HUES6 (cell line): Measurements from ENCODE around the gene PCNX4.

Experiments
- H3K27ac ChIP-seq: 2 replicates; pipeline ENCODE4 v1.7.0; 2013; ENCODE audit warnings: low read depth, mild to moderate bottlenecking, low read length, inconsistent platforms
- H3K27me3 ChIP-seq: 2 replicates; pipeline ENCODE4 v1.6.1; 2013; ENCODE audit warnings: low read length; ENCODE audit not compliant: control insufficient read depth, insufficient read depth
- H3K36me3 ChIP-seq: 2 replicates; pipeline ENCODE4 v1.6.1; 2013; ENCODE audit warnings: low read length; ENCODE audit not compliant: control insufficient read depth, insufficient read depth
- H3K4me1 ChIP-seq: 2 replicates; pipeline ENCODE4 v1.6.1; 2013; ENCODE audit warnings: low read length; ENCODE audit not compliant: control insufficient read depth, insufficient read depth
- H3K4me3 ChIP-seq: 2 replicates; pipeline ENCODE4 v1.5.1; 2013; ENCODE audit warnings: low read depth, low read length
- H3K9ac ChIP-seq: one replicate; pipeline ENCODE4 v1.6.1; 2013; ENCODE audit warnings: mild to moderate bottlenecking, low read length
- H3K9me3 ChIP-seq: 2 replicates; pipeline ENCODE4 v1.6.1; 2013; ENCODE audit warnings: low read depth, low read length; ENCODE audit not compliant: control insufficient read depth, insufficient read depth

The PCNX4 gene

GRCh38 chr14:60188696-60189095 lies 97.0 kb downstream of the PCNX4 start:
- no peaks in the 10 kb centered on the region for H3K27me3 ChIP-seq
- H3K4me3 ChIP-seq = no peak overlapping the region
- H3K4me1 ChIP-seq = peaks cover 11% of the 10 kb centered on the region
- H3K27ac ChIP-seq = no peak overlapping the region
- H3K9ac ChIP-seq = no peak overlapping the region
- H3K36me3 ChIP-seq = no peaks in the 10 kb centered on the region
- no peaks in the 10 kb centered on the region for H3K9me3 ChIP-seq

- no peak overlapping the region for H3K4me3 ChIP-seq
- no peak overlapping the region for H3K27ac ChIP-seq
- H3K27me3 ChIP-seq = no peaks in the 10 kb centered on the region
- no peaks in the 10 kb centered on the region for H3K9me3 ChIP-seq
- no peaks in the 10 kb centered on the region for H3K36me3 ChIP-seq
- H3K9ac ChIP-seq = no peak overlapping the region
- H3K4me1 ChIP-seq = peaks cover 5% of the 10 kb centered on the region
These were observed 98.5 kb downstream of the PCNX4 start for GRCh38 chr14:60189923-60190840.

- Histone ChIP-seq H3K4me3 (no peak overlapping the region), H3K36me3 (no peaks in the 10 kb centered on the region), H3K9ac (no peak overlapping the region), H3K27ac (no peak overlapping the region), H3K4me1 (peaks cover 10% of the 10 kb centered on the region; the same call in 1 of the 2 replicates), H3K27me3 (no peaks in the 10 kb centered on the region), H3K9me3 (0 out of 2 replicates have a peak, but pooled peaks cover 5% of the 10 kb centered on the region)
These were observed 103.6 kb downstream of the PCNX4 start for GRCh38 chr14:60195179-60195810.

- Histone ChIP-seq H3K9ac (no peak overlapping the region), H3K9me3 (peaks cover 7% of the 10 kb centered on the region; the same call in 1 of the 2 replicates), H3K4me3 (no peak overlapping the region), H3K4me1 (peaks cover 10% of the 10 kb centered on the region; the same call in 1 of the 2 replicates), H3K36me3 (no peaks in the 10 kb centered on the region), H3K27me3 (no peaks in the 10 kb centered on the region), H3K27ac (no peak overlapping the region)
These were observed 104.6 kb downstream of the PCNX4 start for GRCh38 chr14:60196291-60196690.

- H3K36me3 ChIP-seq = no peaks in the 10 kb centered on the region
- H3K9me3 ChIP-seq = peaks cover 7% of the 10 kb centered on the region; the same call in 1 of the 2 replicates
- no peaks in the 10 kb centered on the region for H3K27me3 ChIP-seq
- H3K4me1 ChIP-seq = peaks cover 10% of the 10 kb centered on the region; the same call in 1 of the 2 replicates
- no peak overlapping the region for H3K27ac ChIP-seq
- H3K4me3 ChIP-seq = no peak overlapping the region
- no peak overlapping the region for H3K9ac ChIP-seq
These were observed 106.0 kb downstream of the PCNX4 start for GRCh38 chr14:60197629-60198303.

- Histone ChIP-seq H3K4me3 (no peak overlapping the region), H3K36me3 (no peaks in the 10 kb centered on the region), H3K4me1 (peaks cover 17% of the 10 kb centered on the region), H3K27ac (no peak overlapping the region), H3K27me3 (no peaks in the 10 kb centered on the region), H3K9ac (no peak overlapping the region), H3K9me3 (peaks cover 7% of the 10 kb centered on the region; the same call in 1 of the 2 replicates)
These were observed 107.6 kb downstream of the PCNX4 start for GRCh38 chr14:60199321-60199720.

- Histone ChIP-seq H3K4me3 (no peak overlapping the region), H3K27me3 (no peaks in the 10 kb centered on the region), H3K36me3 (no peaks in the 10 kb centered on the region), H3K4me1 (peaks cover 17% of the 10 kb centered on the region), H3K9ac (no peak overlapping the region), H3K27ac (no peak overlapping the region), H3K9me3 (peaks cover 7% of the 10 kb centered on the region; the same call in 1 of the 2 replicates)
These were observed 112.5 kb downstream of the PCNX4 start for GRCh38 chr14:60204104-60204842.

GRCh38 chr14:60204843-60205774 lies 113.4 kb downstream of the PCNX4 start:
- Histone ChIP-seq H3K27me3 (no peaks in the 10 kb centered on the region), H3K9me3 (peaks cover 2% of the 10 kb centered on the region; the same call in 1 of the 2 replicates), H3K9ac (no peak overlapping the region), H3K4me3 (no peak overlapping the region), H3K4me1 (peaks cover 17% of the 10 kb centered on the region), H3K27ac (no peak overlapping the region), H3K36me3 (no peaks in the 10 kb centered on the region)

GRCh38 chr14:60206249-60206670 lies 114.5 kb downstream of the PCNX4 start:
- no peak overlapping the region for H3K9ac ChIP-seq
- H3K27ac ChIP-seq = no peak overlapping the region

More at GRCh38 chr14:60206249-60206670, 114.5 kb downstream of the PCNX4 start:
- H3K4me3 ChIP-seq = no peak overlapping the region
- no peaks in the 10 kb centered on the region for H3K36me3 ChIP-seq
- H3K27me3 ChIP-seq = no peaks in the 10 kb centered on the region
- peaks cover 21% of the 10 kb centered on the region for H3K4me1 ChIP-seq
- H3K9me3 ChIP-seq = no peaks in the 10 kb centered on the region
